Measurements from ENCODE around the gene MYOC.
"Not testable (repeated sequence)": the region's sequence is repeated elsewhere in the genome, so short reads cannot be mapped to it uniquely, and the experiment has no call there.

Gene MYOC

DNA sequence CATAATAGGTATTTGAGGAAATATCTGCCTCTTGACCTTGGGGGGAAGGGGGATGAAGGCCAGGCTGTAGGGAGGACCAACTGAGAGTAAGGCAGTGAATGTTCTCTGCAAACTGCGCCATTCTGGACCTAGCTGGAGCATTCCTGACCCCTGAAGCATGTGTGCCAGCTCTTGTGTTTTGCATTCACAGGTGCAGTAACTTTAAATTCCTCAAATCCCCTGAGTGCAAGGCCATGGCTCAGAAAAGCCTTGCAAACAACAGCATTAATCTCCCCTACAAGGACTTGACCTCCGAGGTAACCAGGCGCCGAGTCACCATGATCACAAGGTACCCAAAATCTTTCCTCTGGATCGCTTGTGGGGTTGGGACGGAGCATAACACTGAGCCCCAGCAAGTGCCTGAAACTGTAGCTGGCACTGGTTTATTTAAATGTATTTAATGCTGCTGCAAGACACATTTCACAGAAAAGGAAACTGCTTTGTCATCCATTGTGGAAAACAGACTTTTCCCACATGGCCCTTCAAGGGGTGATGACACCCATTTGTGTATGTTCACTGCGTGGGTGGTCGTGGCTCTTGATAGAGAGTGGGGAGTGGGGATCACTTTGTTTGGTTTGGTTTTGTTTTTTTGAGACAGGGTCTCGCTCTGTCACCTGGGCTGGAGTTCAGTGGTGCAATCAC is 28.7 kb downstream of the MYOC start:
- TF ChIP-seq, protein P1, sequence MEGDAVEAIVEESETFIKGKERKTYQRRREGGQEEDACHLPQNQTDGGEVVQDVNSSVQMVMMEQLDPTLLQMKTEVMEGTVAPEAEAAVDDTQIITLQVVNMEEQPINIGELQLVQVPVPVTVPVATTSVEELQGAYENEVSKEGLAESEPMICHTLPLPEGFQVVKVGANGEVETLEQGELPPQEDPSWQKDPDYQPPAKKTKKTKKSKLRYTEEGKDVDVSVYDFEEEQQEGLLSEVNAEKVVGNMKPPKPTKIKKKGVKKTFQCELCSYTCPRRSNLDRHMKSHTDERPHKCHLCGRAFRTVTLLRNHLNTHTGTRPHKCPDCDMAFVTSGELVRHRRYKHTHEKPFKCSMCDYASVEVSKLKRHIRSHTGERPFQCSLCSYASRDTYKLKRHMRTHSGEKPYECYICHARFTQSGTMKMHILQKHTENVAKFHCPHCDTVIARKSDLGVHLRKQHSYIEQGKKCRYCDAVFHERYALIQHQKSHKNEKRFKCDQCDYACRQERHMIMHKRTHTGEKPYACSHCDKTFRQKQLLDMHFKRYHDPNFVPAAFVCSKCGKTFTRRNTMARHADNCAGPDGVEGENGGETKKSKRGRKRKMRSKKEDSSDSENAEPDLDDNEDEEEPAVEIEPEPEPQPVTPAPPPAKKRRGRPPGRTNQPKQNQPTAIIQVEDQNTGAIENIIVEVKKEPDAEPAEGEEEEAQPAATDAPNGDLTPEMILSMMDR (IDR thresholded peaks at IDR 0.05; ENCODE audit: borderline replicate concordance, extremely low read depth, low read length, poor library complexity, severe bottlenecking), result no peak
- TF ChIP-seq EZH2 (IDR thresholded peaks at IDR 0.05; ENCODE audit: borderline replicate concordance, low read depth, low read length, severe bottlenecking), result no peak
- no peaks in the 10 kb centered on the region for H3K9me3 ChIP-seq (ENCODE audit: insufficient read depth, low read length, severe bottlenecking)
- H3K9ac ChIP-seq (ENCODE audit: low read depth, low read length), result no peak overlapping the region
- no peak for ATAC-seq (ENCODE audit: insufficient read depth, low read depth)
- no peak for DNase-seq
- H3K79me2 ChIP-seq (ENCODE audit: insufficient read depth, low read length), result no peaks in the 10 kb centered on the region
- no peaks in the 10 kb centered on the region for H3K36me3 ChIP-seq (ENCODE audit: insufficient read depth, low read length)
- no peak overlapping the region for H2AFZ ChIP-seq (ENCODE audit: low read depth, low read length)
- H3K27ac ChIP-seq (ENCODE audit: low read length), result no peak overlapping the region
- no peaks in the 10 kb centered on the region for H4K20me1 ChIP-seq (ENCODE audit: insufficient read depth, low read length)
- no peaks in the 10 kb centered on the region for H3K4me1 ChIP-seq (ENCODE audit: insufficient read depth, low read length)
- no peak overlapping the region for H3K4me2 ChIP-seq (ENCODE audit: insufficient read depth, low read length)
- H3K27me3 ChIP-seq (ENCODE audit: insufficient read depth, low read length, poor library complexity), result no peaks in the 10 kb centered on the region
- H3K4me3 ChIP-seq (ENCODE audit: low read depth in 1 of 2, low read length in 2 of 2), result no peak overlapping the region

DNA sequence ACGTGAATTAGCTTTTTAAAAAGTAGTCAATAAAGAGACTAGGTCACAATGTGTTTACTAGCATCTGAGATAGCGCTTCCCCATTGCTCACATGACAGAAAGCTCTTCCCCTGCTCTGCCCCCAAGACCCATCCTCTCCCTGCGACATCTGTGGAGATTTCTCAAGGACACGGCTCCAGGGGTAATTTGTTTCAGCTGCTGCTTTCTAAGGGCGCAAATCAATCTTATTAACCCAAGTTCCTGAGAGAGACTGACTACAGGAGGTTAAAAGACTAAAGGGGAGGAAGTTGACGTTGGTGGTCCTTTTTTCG is 30.4 kb downstream of the MYOC start, which contains the start of gene MYOCOS:
MYOCOS (plus strand) TSS at position 92 of the 311 bp plus-strand sequence. CDS start 1,641 bp downstream, outside the sequence.
- no peak within 1 kb of the TSS for H3K4me2 ChIP-seq (ENCODE audit: insufficient read depth, low read length)
- ATAC-seq (ENCODE audit: insufficient read depth, low read depth) (no peak), DNase-seq (no peak)
- H2AFZ ChIP-seq (ENCODE audit: low read depth, low read length), result no peak within 1 kb of the TSS
- no peaks in the 10 kb centered on the region for H3K9me3 ChIP-seq (ENCODE audit: insufficient read depth, low read length, severe bottlenecking)
- no peaks in the 10 kb centered on the region for H3K27me3 ChIP-seq (ENCODE audit: insufficient read depth, low read length, poor library complexity)
- H3K36me3 ChIP-seq (ENCODE audit: insufficient read depth, low read length), result no peaks in the 10 kb centered on the region
- H3K79me2 ChIP-seq (ENCODE audit: insufficient read depth, low read length), result no peaks in the 10 kb centered on the region
- no peak for TF ChIP-seq EZH2 (IDR thresholded peaks at IDR 0.05; ENCODE audit: borderline replicate concordance, low read depth, low read length, severe bottlenecking)
- TF ChIP-seq, protein P1 (IDR thresholded peaks at IDR 0.05; ENCODE audit: borderline replicate concordance, extremely low read depth, low read length, poor library complexity, severe bottlenecking), result no peak
- H4K20me1 ChIP-seq (ENCODE audit: insufficient read depth, low read length), result no peaks in the 10 kb centered on the region
- no peak within 1 kb of the TSS for H3K9ac ChIP-seq (ENCODE audit: low read depth, low read length)
- H3K4me1 ChIP-seq (ENCODE audit: insufficient read depth, low read length), result no peaks in the 10 kb centered on the region
- no peak within 1 kb of the TSS for H3K4me3 ChIP-seq (ENCODE audit: low read depth in 1 of 2, low read length in 2 of 2)
- no peak within 1 kb of the TSS for H3K27ac ChIP-seq (ENCODE audit: low read length)

DNA sequence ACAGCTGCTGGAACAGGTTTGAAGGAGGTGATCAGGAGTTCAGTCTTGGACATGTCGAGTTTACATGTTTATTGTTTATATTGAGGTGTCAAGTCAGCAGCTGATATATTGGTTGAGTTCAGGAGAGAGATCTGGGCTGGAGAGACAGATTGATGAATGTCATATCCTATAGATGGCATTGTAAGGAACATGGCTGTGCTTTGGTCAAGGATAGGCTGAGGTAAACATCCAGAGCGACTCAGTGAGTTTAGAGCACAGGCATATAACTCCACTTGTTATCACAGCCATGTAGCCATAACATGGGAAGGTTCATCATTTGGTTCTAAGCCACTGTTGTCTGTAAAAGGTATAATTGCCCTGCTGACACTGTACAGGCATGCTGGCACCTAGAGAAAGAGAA is 35.9 kb downstream of the MYOC start:
- H3K36me3 ChIP-seq (ENCODE audit: insufficient read depth, low read length), result no peaks in the 10 kb centered on the region

DNA sequence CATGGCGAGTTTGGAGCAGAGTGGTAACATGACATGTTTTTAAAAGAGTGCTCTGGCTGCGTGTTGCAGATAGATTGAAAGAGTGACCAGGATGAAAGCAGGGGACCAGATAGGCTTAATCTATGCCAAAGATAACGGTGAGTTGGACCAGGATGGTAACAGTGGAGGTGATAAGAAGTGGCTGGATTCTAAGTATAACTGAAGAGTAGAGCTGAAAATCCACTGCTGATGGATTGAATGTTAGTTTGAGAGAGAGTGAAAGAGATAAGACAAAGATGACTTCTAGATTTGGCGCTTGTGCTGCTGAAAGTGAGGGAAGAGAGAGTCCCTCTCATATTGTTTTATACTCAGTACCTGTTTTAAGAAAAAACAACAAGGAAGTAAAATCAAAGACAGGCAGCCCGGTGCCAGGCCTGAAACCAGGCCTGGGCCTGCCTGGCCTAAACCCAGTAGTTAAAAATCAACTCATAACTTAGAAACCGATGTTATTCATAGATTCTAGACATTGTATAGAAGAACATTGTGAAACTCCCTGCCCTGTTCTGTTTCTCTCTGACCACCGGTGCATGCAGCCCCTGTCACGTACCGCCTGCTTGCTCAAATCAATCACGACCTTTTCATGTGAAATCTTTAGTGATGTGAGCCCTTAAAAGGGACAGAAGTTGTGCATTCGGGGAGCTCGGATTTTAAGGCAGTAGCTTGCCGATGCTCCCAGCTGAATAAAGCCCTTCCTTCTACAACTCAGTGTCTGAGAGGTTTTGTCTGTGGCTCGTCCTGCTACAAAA is 37.2 kb downstream of the MYOC start:
- H3K9ac ChIP-seq (ENCODE audit: low read depth, low read length); DNase-seq; H3K4me3 ChIP-seq (ENCODE audit: low read depth in 1 of 2, low read length in 2 of 2); H3K79me2 ChIP-seq (ENCODE audit: insufficient read depth, low read length); H3K27me3 ChIP-seq (ENCODE audit: insufficient read depth, low read length, poor library complexity); H3K9me3 ChIP-seq (ENCODE audit: insufficient read depth, low read length, severe bottlenecking); H3K4me2 ChIP-seq (ENCODE audit: insufficient read depth, low read length); H3K36me3 ChIP-seq (ENCODE audit: insufficient read depth, low read length); H2AFZ ChIP-seq (ENCODE audit: low read depth, low read length); ATAC-seq (ENCODE audit: insufficient read depth, low read depth); H3K27ac ChIP-seq (ENCODE audit: low read length); H4K20me1 ChIP-seq (ENCODE audit: insufficient read depth, low read length); H3K4me1 ChIP-seq (ENCODE audit: insufficient read depth, low read length): not testable (repeated sequence)

More for the DNA sequence above, 35.9 kb downstream of the MYOC start:
- ATAC-seq (ENCODE audit: insufficient read depth, low read depth) (no peak), DNase-seq (no peak)
- no peaks in the 10 kb centered on the region for H3K4me1 ChIP-seq (ENCODE audit: insufficient read depth, low read length)
- no peaks in the 10 kb centered on the region for H3K79me2 ChIP-seq (ENCODE audit: insufficient read depth, low read length)
- no peak overlapping the region for H3K27ac ChIP-seq (ENCODE audit: low read length)
- no peak overlapping the region for H3K9ac ChIP-seq (ENCODE audit: low read depth, low read length)
- no peak overlapping the region for H3K4me3 ChIP-seq (ENCODE audit: low read depth in 1 of 2, low read length in 2 of 2)
- H3K4me2 ChIP-seq (ENCODE audit: insufficient read depth, low read length), result no peak overlapping the region
- TF ChIP-seq EZH2 (IDR thresholded peaks at IDR 0.05; ENCODE audit: borderline replicate concordance, low read depth, low read length, severe bottlenecking), result no peak
- TF ChIP-seq, protein P1 (IDR thresholded peaks at IDR 0.05; ENCODE audit: borderline replicate concordance, extremely low read depth, low read length, poor library complexity, severe bottlenecking), result no peak
- H2AFZ ChIP-seq (ENCODE audit: low read depth, low read length), result no peak overlapping the region
- no peaks in the 10 kb centered on the region for H4K20me1 ChIP-seq (ENCODE audit: insufficient read depth, low read length)
- no peaks in the 10 kb centered on the region for H3K9me3 ChIP-seq (ENCODE audit: insufficient read depth, low read length, severe bottlenecking)
- H3K27me3 ChIP-seq (ENCODE audit: insufficient read depth, low read length, poor library complexity), result no peaks in the 10 kb centered on the region

Measured in DND-41 (cell line).